Right atrium auricular region (tissue), 2 donors: ENCODE results near the gene ORMDL3. TPM values are rescaled to one million over a fixed set of nuclear protein-coding genes. Genes with fewer than 3 reads are reported as not detected.

ENCODE experiments used
- DNase-seq: peaks from one replicate; pipeline ENCODE4 v3.0.0-alpha.2; 2019; ENCODE audit warnings: low spot score
- H3K27ac ChIP-seq, 2 donors: fragments of 200-600 bp; sonication (generic); 1 replicate in 1 of 2; 2 replicates in 1 of 2; pipeline ENCODE4 v1.5.1; 2016 to 2019
- H3K27me3 ChIP-seq, 2 donors: fragments of 200-600 bp; sonication (generic); one replicate each; pipeline versions ENCODE4 v1.5.1 to v1.6.0; 2017 to 2019
- H3K36me3 ChIP-seq: fragments of 200-600 bp; sonication (generic); one replicate; pipeline ENCODE4 v1.5.1; 2016
- H3K4me1 ChIP-seq, 2 donors: fragments of 200-600 bp; sonication (generic); one replicate each; pipeline versions ENCODE4 v1.5.1 to v1.6.0; 2017 to 2019
- H3K4me3 ChIP-seq, 2 donors: fragments of 200-600 bp; sonication (generic); 1 replicate in 1 of 2; 2 replicates in 1 of 2; pipeline ENCODE4 v1.5.1; 2017 to 2019; ENCODE audit warnings: mild to moderate bottlenecking in 1 of 2, moderate library complexity in 1 of 2
- H3K9me3 ChIP-seq, 2 donors: fragments of 200-600 bp; sonication (generic); one replicate each; pipeline ENCODE4 v1.5.1; 2019
- total RNA-seq, 2 donors: library from RNA; depleted of rRNA; stranded (reverse); fragments of >200 nt; gene quantifications; one replicate each; pipeline ENCODE4 v1.1.0, GENCODE V29; 2016
- TF ChIP-seq, protein P1 (sequence below), 2 donors: fragments of 200-600 bp; sonication (generic); IDR thresholded peaks; one replicate each; pipeline ENCODE4 v1.5.1; 2019; ENCODE audit warnings: antibody characterized with exemption in 2 of 2

Gene ORMDL3
- total RNA-seq, 2 donors from 2014 or later, result 31.5 to 41.5 TPM

GRCh38 chr17:39929646-39930407 is 2.4 kb upstream of the ORMDL3 start:
- peaks cover 0 to 46% of the 10 kb centered on the region in 2 donors for H3K4me1 ChIP-seq
- no peaks in the 10 kb centered on the region for H3K27me3 ChIP-seq
- no peaks in the 10 kb centered on the region for H3K36me3 ChIP-seq
- H3K9me3 ChIP-seq, result no peaks in the 10 kb centered on the region
- TF ChIP-seq, protein P1, sequence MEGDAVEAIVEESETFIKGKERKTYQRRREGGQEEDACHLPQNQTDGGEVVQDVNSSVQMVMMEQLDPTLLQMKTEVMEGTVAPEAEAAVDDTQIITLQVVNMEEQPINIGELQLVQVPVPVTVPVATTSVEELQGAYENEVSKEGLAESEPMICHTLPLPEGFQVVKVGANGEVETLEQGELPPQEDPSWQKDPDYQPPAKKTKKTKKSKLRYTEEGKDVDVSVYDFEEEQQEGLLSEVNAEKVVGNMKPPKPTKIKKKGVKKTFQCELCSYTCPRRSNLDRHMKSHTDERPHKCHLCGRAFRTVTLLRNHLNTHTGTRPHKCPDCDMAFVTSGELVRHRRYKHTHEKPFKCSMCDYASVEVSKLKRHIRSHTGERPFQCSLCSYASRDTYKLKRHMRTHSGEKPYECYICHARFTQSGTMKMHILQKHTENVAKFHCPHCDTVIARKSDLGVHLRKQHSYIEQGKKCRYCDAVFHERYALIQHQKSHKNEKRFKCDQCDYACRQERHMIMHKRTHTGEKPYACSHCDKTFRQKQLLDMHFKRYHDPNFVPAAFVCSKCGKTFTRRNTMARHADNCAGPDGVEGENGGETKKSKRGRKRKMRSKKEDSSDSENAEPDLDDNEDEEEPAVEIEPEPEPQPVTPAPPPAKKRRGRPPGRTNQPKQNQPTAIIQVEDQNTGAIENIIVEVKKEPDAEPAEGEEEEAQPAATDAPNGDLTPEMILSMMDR (IDR thresholded peaks at IDR 0.05), result no peak
- no peak overlapping the region for H3K4me3 ChIP-seq
- DNase-seq, result no peak
- peak overlapping the region; percentile 90 to 96 for H3K27ac ChIP-seq

GRCh38 chr17:39928858-39929645 is 1.7 kb upstream of the ORMDL3 start:
- TF ChIP-seq, protein P1 (IDR thresholded peaks at IDR 0.05), result no peak
- peak overlapping the region; percentile 90 to 96 for H3K27ac ChIP-seq
- no peaks in the 10 kb centered on the region for H3K9me3 ChIP-seq
- H3K4me1 ChIP-seq, result peaks cover 0 to 41% of the 10 kb centered on the region in 2 donors
- no peaks in the 10 kb centered on the region for H3K36me3 ChIP-seq
- no peak for DNase-seq
- peak overlapping the region; percentile 79 to 90 for H3K4me3 ChIP-seq
- no peaks in the 10 kb centered on the region for H3K27me3 ChIP-seq

- peaks cover 0 to 35% of the 10 kb centered on the region in 2 donors for H3K4me1 ChIP-seq
- peak; percentile 61 for DNase-seq
Observed at GRCh38 chr17:39927929-39928857, 792 bp upstream of the ORMDL3 start.

DNA sequence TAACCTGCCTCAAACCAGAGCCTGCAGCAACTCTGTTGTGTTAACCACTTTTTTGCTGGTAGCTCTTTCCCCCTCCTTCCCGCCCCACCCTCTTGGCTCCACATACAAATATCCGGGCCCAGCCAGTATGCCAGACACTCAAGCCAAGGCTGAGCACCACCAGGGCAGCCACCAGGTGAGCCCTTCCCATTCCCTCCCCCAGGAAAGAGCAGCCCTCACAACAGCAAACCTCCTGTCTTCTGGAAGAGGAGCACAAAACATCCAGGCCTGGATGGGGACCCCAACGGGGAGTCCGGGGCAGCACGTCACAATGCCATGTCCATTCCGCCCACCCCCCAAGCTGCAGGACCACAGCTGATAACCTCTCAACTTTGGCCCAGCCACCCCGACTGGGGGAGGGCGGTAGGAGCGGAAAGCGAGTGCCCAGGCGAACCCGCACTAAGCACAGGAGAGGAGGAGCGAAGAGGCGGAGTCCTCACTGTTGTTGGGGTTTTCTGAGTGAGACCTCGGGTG is 757 bp downstream of the ORMDL3 start:
- peak; percentile 58 for DNase-seq
- Histone ChIP-seq H3K36me3 (peaks cover 24% of the 10 kb centered on the region), H3K4me3 (peak overlapping the region; percentile 79 to 90), H3K27me3 (no peaks in the 10 kb centered on the region), H3K4me1 (peaks cover 0 to 35% of the 10 kb centered on the region in 2 donors), H3K27ac (peak overlapping the region; percentile 90 to 96), H3K9me3 (no peaks in the 10 kb centered on the region)
- TF ChIP-seq, protein P1 (IDR thresholded peaks at IDR 0.05), result no peak

More at GRCh38 chr17:39927929-39928857, 792 bp upstream of the ORMDL3 start:
- peaks cover 9% of the 10 kb centered on the region for H3K36me3 ChIP-seq
- peak overlapping the region; percentile 90 to 96 for H3K27ac ChIP-seq
- H3K9me3 ChIP-seq, result no peaks in the 10 kb centered on the region
- TF ChIP-seq, protein P1 (IDR thresholded peaks at IDR 0.05), result no peak
- peak overlapping the region; percentile 79 to 90 for H3K4me3 ChIP-seq
- H3K27me3 ChIP-seq, result no peaks in the 10 kb centered on the region

DNA sequence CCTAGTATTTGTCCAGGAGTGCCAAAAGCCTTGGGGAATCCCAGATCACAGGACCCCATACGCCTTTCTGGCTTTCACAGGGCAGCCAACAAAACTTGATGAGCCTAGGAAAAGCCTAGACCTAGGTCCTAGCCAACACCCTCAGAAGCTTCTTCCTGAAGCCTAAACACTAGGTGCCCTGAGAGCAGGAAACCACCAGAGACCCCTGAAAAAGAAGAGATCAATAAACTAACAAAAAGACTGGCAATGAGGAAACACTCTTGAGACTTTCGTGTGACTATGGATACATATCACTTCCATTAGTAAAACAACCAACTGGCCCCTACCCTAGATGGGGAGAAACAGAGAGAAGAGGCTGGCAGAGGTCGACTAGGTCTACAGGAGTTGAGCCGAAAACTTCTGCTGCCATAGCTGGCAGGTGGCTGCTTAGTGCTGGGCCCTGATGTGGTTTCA is 1.2 kb downstream of the ORMDL3 start:
- no peaks in the 10 kb centered on the region for H3K27me3 ChIP-seq
- H3K4me1 ChIP-seq, result peaks cover 0 to 35% of the 10 kb centered on the region in 2 donors
- DNase-seq, result no peak
- H3K4me3 ChIP-seq, result peak overlapping the region; percentile 79 to 90
- TF ChIP-seq, protein P1 (IDR thresholded peaks at IDR 0.05), result no peak
- H3K27ac ChIP-seq, result peak overlapping the region in 1 of 2 donors; percentile 90
- peaks cover 29% of the 10 kb centered on the region for H3K36me3 ChIP-seq
- no peaks in the 10 kb centered on the region for H3K9me3 ChIP-seq
